8988T (cell line): ENCODE measurements around the gene RPN1.
A peak's percentile ranks its signal among the peaks of the same experiment; 100 is the strongest.
"Not testable (repeated sequence)": the region's sequence is repeated elsewhere in the genome, so short reads cannot be mapped to it uniquely, and the experiment has no call there.

Experiments used
- DNase-seq: peaks from one replicate; pipeline ENCODE4 v3.0.0; 2011

Gene RPN1

GRCh38 chr3:128650096-128651050 is at the start of gene RPN1:
TSS of gene RPN1 (minus strand) at chr3:128650818. CDS start at chr3:128650800, 18 bp downstream.
- peak; percentile 84 for DNase-seq

- peak; percentile 67 for DNase-seq
Observed at GRCh38 chr3:128698211-128699047, 47.8 kb upstream of the RPN1 start.

GRCh38 chr3:128697341-128697740 is 46.7 kb upstream of the RPN1 start:
- DNase-seq: no peak

GRCh38 chr3:128693696-128694095 is 43.1 kb upstream of the RPN1 start:
- DNase-seq: no peak

- no peak for DNase-seq
Observed at GRCh38 chr3:128689060-128689459, 38.4 kb upstream of the RPN1 start.

- no peak for DNase-seq
Observed at GRCh38 chr3:128686465-128686864, 35.8 kb upstream of the RPN1 start.

- no peak for DNase-seq
Observed at GRCh38 chr3:128684986-128685726, 34.5 kb upstream of the RPN1 start.

GRCh38 chr3:128683957-128684356 is 33.3 kb upstream of the RPN1 start:
- DNase-seq: no peak

GRCh38 chr3:128681369-128681829 is 30.8 kb upstream of the RPN1 start:
- no peak for DNase-seq

GRCh38 chr3:128680603-128681368 is 30.2 kb upstream of the RPN1 start:
- DNase-seq: peak; percentile 90

- no peak for DNase-seq
Observed at GRCh38 chr3:128679338-128679737, 28.7 kb upstream of the RPN1 start.

- not testable (repeated sequence) for DNase-seq
Observed at GRCh38 chr3:128675802-128676201, 25.2 kb upstream of the RPN1 start.

- no peak for DNase-seq
Observed at GRCh38 chr3:128674161-128674784, 23.7 kb upstream of the RPN1 start.

GRCh38 chr3:128667641-128668040 is 17.0 kb upstream of the RPN1 start:
- no peak for DNase-seq

- DNase-seq: no peak
Observed at GRCh38 chr3:128665362-128666021, 14.9 kb upstream of the RPN1 start.

- DNase-seq: no peak
Observed at GRCh38 chr3:128663151-128663550, 12.5 kb upstream of the RPN1 start.

GRCh38 chr3:128655531-128655930 is 4.9 kb upstream of the RPN1 start:
- DNase-seq: no peak

GRCh38 chr3:128653993-128654805 is 3.6 kb upstream of the RPN1 start:
- DNase-seq: not testable (repeated sequence)

GRCh38 chr3:128653383-128653992 is 2.9 kb upstream of the RPN1 start:
- DNase-seq: not testable (repeated sequence)
